OCI-LY7 (cell line): Measurements from ENCODE around the gene PSAPL1.

Source experiments
- CTCF ChIP-seq: fragments of 200-600 bp; sonication (generic); conservative IDR thresholded peaks from 2 replicates; pipeline ENCODE4 v1.5.1; 2014; ENCODE audit warnings: mild to moderate bottlenecking, antibody characterized with exemption, low read length, moderate library complexity, mixed read lengths
- EZH2phosphoT487 ChIP-seq: fragments of 200-600 bp; sonication (generic); IDR thresholded peaks from 2 replicates; pipeline ENCODE4 v1.6.1; 2018; ENCODE audit warnings: low read depth, borderline replicate concordance, mild to moderate bottlenecking, mixed run types, antibody characterized with exemption, low read length, moderate library complexity, mixed read lengths

- TF ChIP-seq CTCF (no peak), EZH2phosphoT487 (no peak)
Observed at GRCh38 chr4:7430965-7431695, 3.6 kb downstream of the PSAPL1 start.
